GM19025 (cell line): ENCODE measurements around the gene M6PR.
A peak's percentile ranks its signal among the peaks of the same experiment; 100 is the strongest.

Experiments
- ATAC-seq: cut with Tn5 transposase; IDR thresholded peaks from one replicate; pipeline ENCODE4 v1.9.1; 2021; ENCODE audit warnings: mild to moderate bottlenecking, low read depth, moderate library complexity; ENCODE audit not compliant: unreplicated experiment

Gene M6PR

GRCh38 chr12:8949342-8950220 is at the start of gene M6PR:
M6PR (minus strand) TSS chr12:8949645; CDS start chr12:8946404, 3,241 bp downstream.
- peak; percentile 78 for ATAC-seq

- peak; percentile 95 for ATAC-seq
These were observed 47.4 kb upstream of the M6PR start for GRCh38 chr12:8996682-8997405.

GRCh38 chr12:8995021-8995775 is 45.8 kb upstream of the M6PR start:
- ATAC-seq, result no peak

- no peak for ATAC-seq
These were observed 44.4 kb upstream of the M6PR start for GRCh38 chr12:8993827-8994226.

- ATAC-seq, result no peak
These were observed 42.2 kb upstream of the M6PR start for GRCh38 chr12:8991371-8992345.

GRCh38 chr12:8989413-8989812 is 40.0 kb upstream of the M6PR start, which contains the start of gene KLRG1:
KLRG1 (plus strand) TSS chr12:8989546; CDS start chr12:8989636, 90 bp downstream.
- no peak for ATAC-seq

GRCh38 chr12:8987685-8988084 is 38.2 kb upstream of the M6PR start:
- ATAC-seq, result no peak

- no peak for ATAC-seq
These were observed 37.7 kb upstream of the M6PR start for GRCh38 chr12:8987163-8987562.

GRCh38 chr12:8985213-8985754 is 35.8 kb upstream of the M6PR start:
- ATAC-seq, result no peak

- no peak for ATAC-seq
These were observed 30.7 kb upstream of the M6PR start for GRCh38 chr12:8980137-8980536.

GRCh38 chr12:8970432-8970831 is 21.0 kb upstream of the M6PR start:
- no peak for ATAC-seq

GRCh38 chr12:8969861-8970411 is 20.5 kb upstream of the M6PR start:
- no peak for ATAC-seq

GRCh38 chr12:8968761-8969160 is 19.3 kb upstream of the M6PR start:
- no peak for ATAC-seq

- ATAC-seq, result no peak
These were observed 10.7 kb upstream of the M6PR start for GRCh38 chr12:8960176-8960575.

- ATAC-seq, result no peak
These were observed 8.6 kb upstream of the M6PR start for GRCh38 chr12:8958066-8958465.

- no peak for ATAC-seq
These were observed 8.1 kb upstream of the M6PR start for GRCh38 chr12:8957561-8957960.

GRCh38 chr12:8956772-8957171 is 7.3 kb upstream of the M6PR start:
- no peak for ATAC-seq

GRCh38 chr12:8956073-8956472 is 6.6 kb upstream of the M6PR start:
- ATAC-seq, result no peak

GRCh38 chr12:8953773-8954402 is 4.4 kb upstream of the M6PR start:
- no peak for ATAC-seq
